Measurements from ENCODE around the gene NAXD. TPM values are rescaled to one million over a fixed set of nuclear protein-coding genes. Genes with fewer than 3 reads are reported as not detected.
"Not testable (repeated sequence)": the region's sequence is repeated elsewhere in the genome, so short reads cannot be mapped to it uniquely, and the experiment has no call there.

The NAXD gene
- total RNA-seq = 10 to 100 TPM; 34.3 to 38.1 TPM
- polyA plus RNA-seq = 10 to 100 TPM; 10.4 to 26.9 (median 18.1) TPM
- total RNA-seq = 29.0 to 63.0 (median 51.1) reads per million in 6 experiments

GRCh38 chr13:110615322-110616102 lies at the start of gene NAXD:
NAXD (plus strand) TSS chr13:110615545; CDS start chr13:110615602, 57 bp downstream.
- DNase-seq = peak; percentile 56 to 90 (median 72)
- H3K9me3 Mint-ChIP-seq = peaks cover 0 to 4% (median 0%) of the 10 kb centered on the region in 9 donors
- H3K36me3 Mint-ChIP-seq = peaks cover 0 to 4% (median 2%) of the 10 kb centered on the region in 3 donors
- peaks cover 0 to 2% (median 0%) of the 10 kb centered on the region in 5 donors for H3K27me3 Mint-ChIP-seq
- peak; percentile 89 for ATAC-seq
- POLR2A ChIA-PET = interaction anchor here (0.8 to 4.7 kb wide), 5 partner anchors 9 to 300 kb away, joined by 3 to 46 read pairs (median 3); partner anchors contain the start of genes ANKRD10, CARS2 and ING1
- peak within 1 kb of the TSS; percentile 82 to 97 (median 94) for H3K4me3 Mint-ChIP-seq
- peak within 1 kb of the TSS; percentile 89 to 98 (median 95) for H3K27ac Mint-ChIP-seq
- H3K4me1 Mint-ChIP-seq = peaks cover 6 to 42% (median 38%) of the 10 kb centered on the region in 4 donors

GRCh38 chr13:110566171-110566570 lies 49.2 kb upstream of the NAXD start:
- Mint-ChIP-seq H3K27me3 (peaks cover 2 to 30% (median 9%) of the 10 kb centered on the region in 5 donors), H3K4me1 (peaks cover 7 to 23% (median 14%) of the 10 kb centered on the region in 4 donors)
- POLR2A ChIA-PET = no interaction called here

GRCh38 chr13:110568612-110569011 lies 46.7 kb upstream of the NAXD start:
- no peaks in the 10 kb centered on the region for H3K9me3 Mint-ChIP-seq
- ATAC-seq (no peak), DNase-seq (no peak)
- H3K4me3 Mint-ChIP-seq = no peak overlapping the region
- H3K27me3 Mint-ChIP-seq = peaks cover 5 to 49% (median 24%) of the 10 kb centered on the region in 5 donors
- POLR2A ChIA-PET = no interaction called here
- H3K27ac Mint-ChIP-seq = no peak overlapping the region
- H3K36me3 Mint-ChIP-seq = no peaks in the 10 kb centered on the region
- H3K4me1 Mint-ChIP-seq = peaks cover 0 to 13% (median 5%) of the 10 kb centered on the region in 4 donors

More at GRCh38 chr13:110566171-110566570, 49.2 kb upstream of the NAXD start:
- Mint-ChIP-seq H3K9me3 (no peaks in the 10 kb centered on the region), H3K36me3 (no peaks in the 10 kb centered on the region), H3K4me3 (no peak overlapping the region), H3K27ac (peak overlapping the region in 1 of 10 donors; percentile 65)
- ATAC-seq (no peak), DNase-seq (no peak)

GRCh38 chr13:110569962-110570361 lies 45.4 kb upstream of the NAXD start:
- H3K4me1 Mint-ChIP-seq, POLR2A ChIA-PET, H3K9me3 Mint-ChIP-seq, DNase-seq, H3K36me3 Mint-ChIP-seq, H3K27ac Mint-ChIP-seq, H3K4me3 Mint-ChIP-seq, ATAC-seq: not testable (repeated sequence)
- peaks cover 11 to 62% (median 31%) of the 10 kb centered on the region in 5 donors for H3K27me3 Mint-ChIP-seq

GRCh38 chr13:110570886-110571285 lies 44.5 kb upstream of the NAXD start:
- Mint-ChIP-seq H3K36me3 (no peaks in the 10 kb centered on the region), H3K4me1 (peaks cover 4 to 7% (median 6%) of the 10 kb centered on the region in 4 donors), H3K27ac (no peak overlapping the region), H3K9me3 (no peaks in the 10 kb centered on the region), H3K27me3 (peaks cover 18 to 72% (median 39%) of the 10 kb centered on the region in 5 donors), H3K4me3 (no peak overlapping the region)
- no peak for ATAC-seq
- DNase-seq = no peak
- POLR2A ChIA-PET = no interaction called here

- no peaks in the 10 kb centered on the region for H3K36me3 Mint-ChIP-seq
- no peak overlapping the region for H3K4me3 Mint-ChIP-seq
- peak overlapping the region in 1 of 10 donors; percentile 36 for H3K27ac Mint-ChIP-seq
- H3K9me3 Mint-ChIP-seq = no peaks in the 10 kb centered on the region
- no peak for ATAC-seq
- POLR2A ChIA-PET = no interaction called here
- peaks cover 6 to 12% (median 10%) of the 10 kb centered on the region in 4 donors for H3K4me1 Mint-ChIP-seq
- peaks cover 19 to 82% (median 39%) of the 10 kb centered on the region in 5 donors for H3K27me3 Mint-ChIP-seq
- no peak for DNase-seq
These were observed 43.2 kb upstream of the NAXD start for GRCh38 chr13:110571896-110572777.

GRCh38 chr13:110572778-110573118 lies 42.6 kb upstream of the NAXD start:
- POLR2A ChIA-PET = no interaction called here
- peaks cover 6 to 12% (median 10%) of the 10 kb centered on the region in 4 donors for H3K4me1 Mint-ChIP-seq
- peak overlapping the region in 1 of 10 donors; percentile 36 for H3K27ac Mint-ChIP-seq
- H3K36me3 Mint-ChIP-seq = no peaks in the 10 kb centered on the region
- no peak for ATAC-seq
- no peak for DNase-seq
- no peak overlapping the region for H3K4me3 Mint-ChIP-seq
- H3K9me3 Mint-ChIP-seq = no peaks in the 10 kb centered on the region
- peaks cover 19 to 88% (median 39%) of the 10 kb centered on the region in 5 donors for H3K27me3 Mint-ChIP-seq

- no peak overlapping the region for H3K4me3 Mint-ChIP-seq
- H3K27me3 Mint-ChIP-seq = peaks cover 19 to 86% (median 40%) of the 10 kb centered on the region in 5 donors
- no peaks in the 10 kb centered on the region for H3K9me3 Mint-ChIP-seq
- ATAC-seq = no peak
- H3K27ac Mint-ChIP-seq = no peak overlapping the region
- no peak for DNase-seq
- peaks cover 6 to 12% (median 10%) of the 10 kb centered on the region in 4 donors for H3K4me1 Mint-ChIP-seq
- POLR2A ChIA-PET = no interaction called here
- H3K36me3 Mint-ChIP-seq = no peaks in the 10 kb centered on the region
These were observed 41.2 kb upstream of the NAXD start for GRCh38 chr13:110574161-110574560.

GRCh38 chr13:110575322-110576069 lies 39.8 kb upstream of the NAXD start:
- peak overlapping the region in 1 of 10 donors; percentile 36 for H3K4me3 Mint-ChIP-seq
- H3K4me1 Mint-ChIP-seq = peaks cover 6 to 12% (median 10%) of the 10 kb centered on the region in 4 donors
- ATAC-seq = no peak
- no peaks in the 10 kb centered on the region for H3K36me3 Mint-ChIP-seq
- peaks cover 22 to 82% (median 35%) of the 10 kb centered on the region in 5 donors for H3K27me3 Mint-ChIP-seq
- peak overlapping the region in 2 of 10 donors; percentile 46 to 69 for H3K27ac Mint-ChIP-seq
- POLR2A ChIA-PET = no interaction called here
- DNase-seq = no peak
- H3K9me3 Mint-ChIP-seq = no peaks in the 10 kb centered on the region

GRCh38 chr13:110576070-110576394 lies 39.3 kb upstream of the NAXD start:
- Mint-ChIP-seq H3K9me3 (no peaks in the 10 kb centered on the region), H3K36me3 (no peaks in the 10 kb centered on the region), H3K4me1 (peaks cover 6 to 12% (median 10%) of the 10 kb centered on the region in 4 donors), H3K27me3 (peaks cover 25 to 80% (median 37%) of the 10 kb centered on the region in 5 donors), H3K4me3 (peak overlapping the region in 1 of 10 donors; percentile 36), H3K27ac (peak overlapping the region in 1 of 10 donors; percentile 46)
- POLR2A ChIA-PET = no interaction called here
- no peak for ATAC-seq
- DNase-seq = no peak

- Mint-ChIP-seq H3K4me3 (no peak overlapping the region), H3K4me1 (peaks cover 6 to 12% (median 10%) of the 10 kb centered on the region in 4 donors), H3K27ac (no peak overlapping the region), H3K36me3 (no peaks in the 10 kb centered on the region), H3K9me3 (no peaks in the 10 kb centered on the region), H3K27me3 (peaks cover 23 to 78% (median 37%) of the 10 kb centered on the region in 5 donors)
- ATAC-seq = no peak
- no peak for DNase-seq
- POLR2A ChIA-PET = no interaction called here
These were observed 38.4 kb upstream of the NAXD start for GRCh38 chr13:110576736-110577476.

All from naive thymus-derived CD8-positive, alpha-beta T cell (primary cell).